Measurements from ENCODE around the gene STUB1.

The STUB1 gene

GRCh38 chr16:633336-634050, 46.7 kb upstream of the STUB1 start:
- TF ChIP-seq FOXP2 (optimal IDR thresholded peaks at IDR 0.05; ENCODE audit: borderline replicate concordance, extremely low read depth, extremely low read length, insufficient read depth) (no peak), SIN3A (IDR thresholded peaks at IDR 0.05; ENCODE audit: borderline replicate concordance, insufficient read depth, low read length) (no peak), POLR2AphosphoS5 (IDR thresholded peaks at IDR 0.05; ENCODE audit: low read depth, low read length) (no peak), TAF1 (IDR thresholded peaks at IDR 0.05; ENCODE audit: borderline replicate concordance, insufficient read depth, low read length) (no peak)
- TF ChIP-seq, protein P1, sequence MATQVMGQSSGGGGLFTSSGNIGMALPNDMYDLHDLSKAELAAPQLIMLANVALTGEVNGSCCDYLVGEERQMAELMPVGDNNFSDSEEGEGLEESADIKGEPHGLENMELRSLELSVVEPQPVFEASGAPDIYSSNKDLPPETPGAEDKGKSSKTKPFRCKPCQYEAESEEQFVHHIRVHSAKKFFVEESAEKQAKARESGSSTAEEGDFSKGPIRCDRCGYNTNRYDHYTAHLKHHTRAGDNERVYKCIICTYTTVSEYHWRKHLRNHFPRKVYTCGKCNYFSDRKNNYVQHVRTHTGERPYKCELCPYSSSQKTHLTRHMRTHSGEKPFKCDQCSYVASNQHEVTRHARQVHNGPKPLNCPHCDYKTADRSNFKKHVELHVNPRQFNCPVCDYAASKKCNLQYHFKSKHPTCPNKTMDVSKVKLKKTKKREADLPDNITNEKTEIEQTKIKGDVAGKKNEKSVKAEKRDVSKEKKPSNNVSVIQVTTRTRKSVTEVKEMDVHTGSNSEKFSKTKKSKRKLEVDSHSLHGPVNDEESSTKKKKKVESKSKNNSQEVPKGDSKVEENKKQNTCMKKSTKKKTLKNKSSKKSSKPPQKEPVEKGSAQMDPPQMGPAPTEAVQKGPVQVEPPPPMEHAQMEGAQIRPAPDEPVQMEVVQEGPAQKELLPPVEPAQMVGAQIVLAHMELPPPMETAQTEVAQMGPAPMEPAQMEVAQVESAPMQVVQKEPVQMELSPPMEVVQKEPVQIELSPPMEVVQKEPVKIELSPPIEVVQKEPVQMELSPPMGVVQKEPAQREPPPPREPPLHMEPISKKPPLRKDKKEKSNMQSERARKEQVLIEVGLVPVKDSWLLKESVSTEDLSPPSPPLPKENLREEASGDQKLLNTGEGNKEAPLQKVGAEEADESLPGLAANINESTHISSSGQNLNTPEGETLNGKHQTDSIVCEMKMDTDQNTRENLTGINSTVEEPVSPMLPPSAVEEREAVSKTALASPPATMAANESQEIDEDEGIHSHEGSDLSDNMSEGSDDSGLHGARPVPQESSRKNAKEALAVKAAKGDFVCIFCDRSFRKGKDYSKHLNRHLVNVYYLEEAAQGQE (IDR thresholded peaks at IDR 0.05; ENCODE audit: insufficient read depth in 1 of 2, low read depth in 2 of 2, low read length in 2 of 2) = no peak

DNA sequence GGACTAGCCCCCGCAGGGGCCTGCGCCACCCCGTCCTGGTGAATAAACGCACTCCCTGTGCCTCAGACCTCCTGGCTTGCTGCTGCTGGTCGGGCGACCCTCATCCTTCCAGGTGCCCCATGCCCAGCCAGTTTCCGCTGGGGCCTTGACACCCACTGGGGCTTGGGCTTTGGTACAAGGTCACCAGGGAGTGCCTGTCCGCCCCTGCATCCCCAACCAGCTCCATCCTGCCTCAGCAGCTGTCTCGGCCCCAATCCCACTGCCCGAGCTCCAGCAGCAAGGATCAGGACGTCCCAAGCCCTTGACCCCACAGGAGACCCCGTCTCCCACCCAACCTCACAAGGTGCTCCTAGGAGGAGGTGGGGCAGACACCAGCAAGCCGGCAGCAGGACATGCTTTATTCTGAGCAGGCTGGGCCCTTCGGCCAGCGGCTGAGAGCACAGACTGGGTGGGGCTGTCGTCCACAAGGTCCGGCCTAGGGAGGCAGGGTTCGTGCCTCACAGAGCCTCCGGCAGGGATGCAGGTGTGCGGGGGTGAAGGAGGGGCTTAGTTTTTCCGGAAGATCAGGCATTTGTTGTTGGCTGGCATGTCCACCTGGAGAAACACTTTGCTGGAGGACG, 46.0 kb upstream of the STUB1 start:
- TF ChIP-seq POLR2AphosphoS5 (IDR thresholded peaks at IDR 0.05; ENCODE audit: low read depth, low read length) (no peak), SIN3A (IDR thresholded peaks at IDR 0.05; ENCODE audit: borderline replicate concordance, insufficient read depth, low read length) (no peak), FOXP2 (optimal IDR thresholded peaks at IDR 0.05; ENCODE audit: borderline replicate concordance, extremely low read depth, extremely low read length, insufficient read depth) (no peak), TAF1 (IDR thresholded peaks at IDR 0.05; ENCODE audit: borderline replicate concordance, insufficient read depth, low read length) (no peak)
- TF ChIP-seq, protein P1 (IDR thresholded peaks at IDR 0.05; ENCODE audit: insufficient read depth in 1 of 2, low read depth in 2 of 2, low read length in 2 of 2) = no peak

- TF ChIP-seq, protein P1 (IDR thresholded peaks at IDR 0.05; ENCODE audit: insufficient read depth in 1 of 2, low read depth in 2 of 2, low read length in 2 of 2) = no peak
These were observed 45.2 kb upstream of the STUB1 start for GRCh38 chr16:634996-635395.

DNA sequence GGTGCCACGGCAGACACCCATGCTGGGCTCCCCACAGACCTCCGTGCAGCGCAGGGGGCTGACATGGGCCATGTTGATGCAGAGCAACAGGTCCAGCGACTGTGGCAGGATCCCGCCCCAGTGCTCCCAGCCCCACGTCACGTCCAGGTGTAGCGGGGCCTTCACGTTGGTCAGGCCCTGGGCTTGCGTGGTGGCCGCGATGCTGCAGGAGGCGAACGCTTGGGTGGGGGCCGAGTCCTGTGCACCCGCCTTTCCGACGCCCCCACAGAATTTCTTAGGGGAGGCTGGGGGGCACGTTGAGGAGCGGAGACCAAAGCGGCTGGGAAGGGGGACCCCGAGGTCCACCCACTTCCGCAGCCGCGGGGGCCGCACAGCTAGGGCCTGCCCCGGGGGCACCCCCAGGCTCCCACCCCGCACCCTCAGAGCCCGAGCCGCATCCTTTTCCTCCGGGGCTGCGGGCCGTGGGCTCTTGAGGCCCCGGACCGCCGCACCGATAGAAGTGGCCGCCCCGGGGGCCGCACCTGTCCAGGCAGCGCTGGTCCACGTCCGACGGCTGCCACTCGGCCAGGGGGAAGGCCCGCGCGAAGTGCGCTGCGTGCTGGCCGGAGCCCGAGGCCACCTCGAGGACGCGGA, 44.5 kb upstream of the STUB1 start:
- TF ChIP-seq POLR2AphosphoS5 (IDR thresholded peaks at IDR 0.05; ENCODE audit: low read depth, low read length) = no peak
- no peak for TF ChIP-seq TAF1 (IDR thresholded peaks at IDR 0.05; ENCODE audit: borderline replicate concordance, insufficient read depth, low read length)
- TF ChIP-seq, protein P1 (IDR thresholded peaks at IDR 0.05; ENCODE audit: insufficient read depth in 1 of 2, low read depth in 2 of 2, low read length in 2 of 2) = no peak
- no peak for TF ChIP-seq SIN3A (IDR thresholded peaks at IDR 0.05; ENCODE audit: borderline replicate concordance, insufficient read depth, low read length)
- no peak for TF ChIP-seq FOXP2 (optimal IDR thresholded peaks at IDR 0.05; ENCODE audit: borderline replicate concordance, extremely low read depth, extremely low read length, insufficient read depth)
